GM20431 (cell line): Measurements from ENCODE around the gene IQCH.
"Not testable (repeated sequence)": the region's sequence is repeated elsewhere in the genome, so short reads cannot be mapped to it uniquely, and the experiment has no call there.

Source experiments
- in situ Hi-C: fragments of 300-500 bp; cut with MseI, MboI; formaldehyde crosslinking; loops from one replicate; pipeline ENCODE4 v1.15.0; 2020; ENCODE audit warnings: low sequenced_read_pairs; ENCODE audit not compliant: unreplicated experiment

Gene IQCH

DNA sequence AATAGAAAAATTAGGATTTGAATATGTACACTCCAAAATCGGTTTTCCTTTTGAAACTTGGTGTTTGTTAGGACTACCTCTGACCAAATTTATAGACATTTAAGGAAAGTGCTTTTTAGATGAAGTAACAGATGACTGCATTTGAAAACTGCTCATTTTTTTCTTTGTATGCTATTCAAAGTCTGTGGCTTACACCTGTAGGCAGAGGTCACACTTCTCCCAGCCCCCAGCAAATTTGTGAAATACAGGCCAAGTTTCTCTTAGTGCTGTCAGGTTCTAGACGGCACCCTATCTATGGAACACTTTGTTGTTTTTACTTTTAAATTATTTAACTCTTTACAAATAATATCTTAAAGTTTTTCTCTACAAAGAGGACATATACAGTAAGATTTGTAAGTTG is 165.6 kb downstream of the IQCH start:
- in situ Hi-C loops: no loop called here

DNA sequence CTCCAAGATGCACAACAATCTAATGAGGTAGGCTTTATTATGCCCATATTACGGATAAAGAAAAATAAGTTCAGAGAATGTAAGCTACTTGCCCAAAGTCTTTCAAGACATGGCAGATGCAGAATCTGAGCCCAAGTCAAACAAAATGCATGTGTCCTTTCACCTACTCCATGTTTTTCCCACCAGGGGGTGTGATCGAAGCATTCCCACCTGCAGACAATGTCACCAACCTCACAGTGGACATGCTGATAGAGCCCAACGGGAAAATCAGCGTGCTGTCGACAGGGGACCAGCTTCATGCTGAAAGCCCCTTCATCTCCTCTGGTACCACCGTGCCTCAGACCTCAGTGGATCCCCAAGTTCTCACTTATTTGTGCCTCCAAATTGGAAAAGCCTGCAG is 166.5 kb downstream of the IQCH start:
- in situ Hi-C loops: no loop called here

DNA sequence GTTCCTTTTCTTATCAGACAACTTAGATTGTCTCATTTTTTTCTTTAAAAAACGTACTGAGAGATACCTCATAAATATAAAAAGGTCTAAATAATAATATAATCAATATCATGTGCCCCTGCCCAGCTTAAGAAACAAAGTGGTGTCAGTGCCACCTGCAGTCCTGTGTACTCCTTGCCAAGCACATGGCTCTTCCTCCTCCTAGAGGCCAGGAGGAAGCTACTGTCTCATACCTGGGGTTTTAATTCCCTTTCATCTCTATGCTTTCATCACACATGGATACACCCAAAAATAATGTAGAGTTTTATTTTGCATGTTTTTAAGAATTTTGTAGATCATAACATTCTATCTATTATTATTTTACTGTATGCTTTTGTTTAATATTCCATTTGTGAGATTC is 167.7 kb downstream of the IQCH start:
- in situ Hi-C loops: no loop called here

DNA sequence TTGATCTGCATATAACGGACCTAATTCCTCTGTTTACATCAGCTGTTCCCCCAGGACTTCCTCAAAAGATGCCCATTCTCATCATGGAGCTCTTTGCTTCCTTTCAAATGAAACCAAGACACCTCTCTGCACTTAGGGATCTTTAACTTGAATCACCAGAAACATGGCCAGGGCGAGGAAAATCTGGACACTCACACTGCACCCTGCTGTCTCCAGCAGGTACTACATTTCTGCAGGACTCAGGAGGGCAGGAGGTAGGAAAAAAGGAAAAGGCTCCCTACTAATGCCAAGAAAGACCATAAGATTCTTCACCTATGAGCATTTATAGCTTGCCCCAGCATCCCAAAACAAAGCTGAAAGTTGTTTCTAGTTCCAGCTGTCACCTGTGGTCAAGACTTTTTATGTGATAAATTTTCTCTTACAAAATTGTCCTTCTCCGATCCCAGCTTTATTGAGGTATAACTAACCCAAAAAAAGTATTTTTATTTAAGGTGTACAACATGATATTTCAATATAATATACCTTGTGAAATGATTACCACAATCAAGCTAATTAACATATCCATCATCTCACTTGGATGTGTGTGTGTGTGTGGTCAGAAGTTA is 179.0 kb downstream of the IQCH start:
- in situ Hi-C loops: loop anchor here (25.0 kb wide), 1 partner anchor 496 kb away; no protein-coding TSS in a partner anchor

DNA sequence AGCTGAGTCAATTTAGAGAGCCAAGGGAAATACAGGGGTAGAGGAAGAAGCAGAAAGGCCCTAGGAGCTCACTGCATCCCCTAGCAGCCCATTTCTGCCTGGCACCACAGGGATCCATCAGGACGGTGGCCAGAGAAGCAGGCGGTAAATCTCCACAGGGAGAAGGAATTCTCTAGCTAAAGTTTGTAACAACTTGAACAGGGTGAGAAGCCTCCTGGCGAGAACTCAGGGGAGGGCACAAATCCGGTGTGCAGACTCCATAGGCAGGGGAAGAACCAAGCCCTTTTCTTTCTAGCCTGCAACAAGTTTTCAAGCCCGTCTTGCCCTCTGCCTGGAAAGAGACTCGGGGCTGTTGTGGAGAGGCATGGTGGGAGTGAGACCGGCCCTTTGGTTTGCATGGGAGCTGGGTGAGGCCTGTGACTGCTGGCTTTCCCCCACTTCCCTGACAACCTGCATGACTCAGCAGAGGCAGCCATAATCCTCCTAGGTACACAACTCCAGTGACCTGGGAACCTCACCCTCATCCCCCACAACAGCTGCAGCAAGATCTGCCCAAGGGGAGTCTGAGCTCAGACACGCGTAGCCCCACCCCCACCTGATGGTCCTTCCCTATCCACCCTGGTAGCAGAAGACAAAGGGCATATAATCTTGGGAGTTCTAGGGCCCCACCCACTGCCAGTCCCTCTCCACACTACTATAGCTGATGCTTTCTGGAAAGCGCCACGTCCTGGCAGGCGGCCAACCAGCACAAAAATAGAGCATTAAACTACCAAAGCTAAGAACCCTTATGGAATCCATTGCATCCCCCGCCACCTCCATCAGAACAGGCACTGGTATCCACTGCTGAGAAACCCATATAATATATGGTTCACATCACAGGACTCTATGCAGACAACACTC is 182.0 kb downstream of the IQCH start:
- in situ Hi-C loops: loop anchor here (25.0 kb wide), 1 partner anchor 499 kb away; no protein-coding TSS in a partner anchor

DNA sequence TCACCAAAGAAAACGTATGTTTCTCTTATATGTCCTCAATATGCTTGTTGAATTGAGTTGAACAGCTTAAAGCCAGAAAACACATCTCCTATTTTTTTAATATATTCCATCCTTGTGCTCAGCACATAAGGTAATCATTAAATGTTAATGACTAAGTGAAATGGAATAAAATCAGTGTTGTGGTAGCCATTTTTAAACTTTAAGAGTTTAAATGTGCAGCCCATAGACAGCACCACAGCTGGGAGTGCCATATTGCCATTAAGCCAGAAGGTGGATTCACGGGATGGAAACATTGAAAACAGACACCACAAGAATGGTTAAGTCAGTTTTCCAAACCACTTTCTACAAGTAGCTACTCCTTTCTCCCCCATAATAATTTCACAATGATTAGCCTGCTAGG is 189.5 kb downstream of the IQCH start:
- in situ Hi-C loops: loop anchor here (25.0 kb wide), 1 partner anchor 507 kb away; no protein-coding TSS in a partner anchor

DNA sequence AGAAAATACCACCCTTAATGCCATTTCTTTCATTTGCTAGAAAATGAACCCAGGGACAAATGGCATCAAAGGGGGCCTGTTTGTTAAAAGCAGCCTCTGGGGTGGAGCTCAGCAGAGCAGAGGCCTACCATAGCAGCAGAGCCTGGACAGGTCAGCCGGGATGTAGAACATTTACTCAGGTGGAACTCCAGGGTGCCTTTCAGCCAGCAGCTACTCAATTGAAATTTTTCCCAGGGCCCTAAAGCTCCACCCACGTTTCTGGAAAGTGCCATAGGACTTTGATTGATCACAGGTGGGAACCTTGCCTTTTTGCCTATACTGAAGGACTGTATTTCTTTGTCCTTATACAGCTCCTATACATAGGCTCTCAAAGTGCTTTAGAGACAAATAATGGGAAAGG is 191.9 kb downstream of the IQCH start:
- in situ Hi-C loops: loop anchor here (25.0 kb wide), 1 partner anchor 509 kb away; no protein-coding TSS in a partner anchor

DNA sequence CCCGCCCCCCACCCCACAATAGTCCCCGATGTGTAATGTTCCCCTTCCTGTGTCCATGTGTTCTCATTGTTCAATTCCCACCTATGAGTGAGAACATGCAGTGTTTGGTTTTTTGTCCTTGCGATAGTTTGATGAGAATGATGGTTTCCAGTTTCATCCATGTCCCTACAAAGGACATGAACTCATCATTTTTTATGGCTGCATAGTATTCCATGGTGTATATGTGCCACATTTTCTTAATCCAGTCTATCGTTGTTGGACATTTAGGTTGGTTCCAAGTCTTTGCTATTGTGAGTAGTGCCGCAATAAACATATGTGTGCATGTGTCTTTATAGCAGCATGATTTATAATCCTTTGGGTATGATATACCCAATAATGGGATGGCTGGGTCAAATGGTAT is 193.8 kb downstream of the IQCH start:
- in situ Hi-C loops: loop anchor here (25.0 kb wide), 1 partner anchor 511 kb away; no protein-coding TSS in a partner anchor

DNA sequence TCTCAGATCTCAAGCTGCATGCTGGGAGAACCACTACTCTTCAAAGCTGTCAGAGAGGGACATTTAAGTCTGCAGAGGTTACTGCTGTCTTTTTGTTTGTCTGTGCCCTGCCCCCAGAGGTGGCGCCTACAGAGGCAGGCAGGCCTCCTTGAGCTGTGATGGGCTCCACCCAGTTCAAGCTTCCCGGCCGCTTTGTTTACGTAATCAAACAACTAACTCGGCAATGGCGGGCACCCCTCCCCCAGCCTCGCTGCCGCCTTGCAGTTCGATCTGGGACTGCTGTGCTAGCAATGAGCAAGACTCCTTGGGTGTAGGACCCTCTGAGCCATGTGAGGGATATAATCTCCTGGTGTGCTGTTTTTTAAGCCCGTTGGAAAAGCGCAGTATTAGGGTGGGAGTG is 199.1 kb downstream of the IQCH start:
- in situ Hi-C loops: not testable (repeated sequence)

DNA sequence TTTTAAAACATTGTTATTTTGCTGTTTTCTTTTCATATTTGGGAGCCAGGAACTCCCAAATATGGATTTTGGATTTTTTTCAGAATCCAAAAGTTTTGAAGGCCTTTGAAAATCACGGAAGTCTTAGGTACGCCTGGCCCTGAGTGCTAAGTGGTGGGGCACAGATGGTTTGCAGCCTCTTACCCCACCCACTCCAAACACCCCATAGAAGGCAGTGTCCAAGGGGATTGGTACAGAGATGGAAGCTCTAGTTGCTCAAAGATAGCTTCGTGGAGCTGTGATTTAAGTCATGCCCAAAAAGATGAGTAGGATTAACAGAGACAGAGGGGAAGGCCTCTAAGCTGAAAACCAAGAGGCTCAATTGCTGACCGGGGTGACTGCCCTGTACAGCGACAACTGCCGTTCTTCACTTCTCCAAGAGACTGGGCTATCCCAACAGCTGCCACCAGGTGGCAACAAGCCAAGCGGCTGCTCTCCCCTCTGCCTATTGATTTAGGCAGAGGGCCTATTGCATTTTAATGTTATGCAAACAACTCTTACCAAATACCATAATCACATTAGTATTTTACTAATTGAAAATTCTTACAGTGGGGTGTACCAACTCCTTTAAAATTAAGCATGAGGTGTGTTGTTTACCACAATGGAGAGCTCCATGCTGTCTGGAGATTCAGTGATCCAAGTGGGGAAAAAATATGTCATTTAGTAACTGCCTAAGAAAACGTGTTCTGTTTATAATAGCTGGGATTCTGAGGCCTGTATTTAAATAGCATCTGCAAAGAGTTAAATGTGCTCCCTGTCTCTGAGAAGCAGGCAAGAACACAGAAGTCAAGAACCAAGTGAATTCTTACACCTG is 202.3 kb downstream of the IQCH start:
- in situ Hi-C loops: no loop called here

DNA sequence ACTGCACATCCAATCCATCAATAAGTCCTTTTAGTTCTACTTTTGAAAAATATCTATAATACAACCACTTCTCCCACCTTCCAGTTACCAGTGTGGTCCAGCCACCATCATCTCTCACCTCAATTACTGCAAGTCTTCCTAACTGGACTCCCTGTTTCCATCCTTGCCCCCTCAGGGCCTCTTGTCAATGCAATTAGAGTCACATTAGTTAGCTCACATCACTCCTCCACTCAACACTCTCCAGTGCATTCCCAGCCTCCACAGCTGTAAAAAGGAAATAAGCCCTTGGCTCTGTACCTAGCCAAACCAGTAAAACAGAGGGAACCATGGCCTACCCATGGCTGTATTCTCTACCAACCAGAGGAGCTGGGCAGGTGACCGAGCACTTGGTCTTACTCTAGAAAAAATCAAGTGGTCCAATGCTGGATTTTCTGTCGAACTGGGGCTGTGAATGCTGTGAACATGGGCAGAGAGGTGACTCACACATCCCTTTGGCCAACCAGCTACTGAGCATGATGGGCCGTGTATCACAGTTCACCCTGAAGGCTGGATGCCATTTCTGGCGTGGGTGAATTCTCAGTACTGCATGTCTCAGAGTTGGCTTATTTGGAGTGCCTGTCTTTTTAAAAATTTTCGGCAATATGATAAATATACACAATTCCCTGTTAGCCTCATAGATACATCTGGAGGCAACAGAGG is 203.9 kb downstream of the IQCH start:
- in situ Hi-C loops: no loop called here

DNA sequence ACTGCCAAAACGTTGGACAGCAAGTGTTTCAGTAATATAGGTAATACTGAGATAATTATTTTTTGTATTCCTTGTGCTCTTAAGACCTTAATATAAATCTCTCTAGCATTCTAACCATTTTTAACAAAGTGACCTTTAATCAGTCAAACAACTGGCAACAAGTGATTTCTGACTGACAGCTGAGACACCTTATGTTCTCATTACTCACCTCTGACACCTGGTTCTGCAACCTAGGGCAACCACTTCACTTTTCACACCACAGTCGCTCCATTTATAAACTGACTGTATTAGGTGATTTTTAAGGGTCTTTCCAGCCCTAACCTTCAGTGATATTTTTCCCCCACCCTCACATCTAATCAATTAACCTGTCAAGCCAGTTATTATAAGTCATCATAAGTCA is 205.9 kb downstream of the IQCH start:
- in situ Hi-C loops: loop anchor here (10.0 kb wide), 1 partner anchor 374 kb away; no protein-coding TSS in a partner anchor

DNA sequence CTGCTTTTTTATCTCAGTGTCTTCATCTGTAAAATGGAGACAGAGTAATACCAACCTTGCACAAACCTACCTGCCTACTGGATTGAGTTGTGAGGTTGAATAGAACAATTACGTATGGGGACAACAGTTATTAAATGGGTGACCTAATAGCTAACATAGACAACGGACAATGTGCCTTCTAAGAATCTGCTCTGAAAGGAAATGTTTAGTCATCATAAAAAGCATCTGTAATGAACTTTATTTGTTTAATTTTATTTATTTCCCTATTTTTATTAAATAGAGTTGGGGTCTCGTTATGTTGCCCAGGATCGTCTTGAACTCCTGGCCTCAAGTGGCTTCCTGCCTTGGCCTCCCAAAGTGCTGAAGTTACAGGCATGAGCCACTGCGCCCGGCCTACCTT is 207.1 kb downstream of the IQCH start:
- in situ Hi-C loops: loop anchor here (10.0 kb wide), 1 partner anchor 373 kb away; no protein-coding TSS in a partner anchor

DNA sequence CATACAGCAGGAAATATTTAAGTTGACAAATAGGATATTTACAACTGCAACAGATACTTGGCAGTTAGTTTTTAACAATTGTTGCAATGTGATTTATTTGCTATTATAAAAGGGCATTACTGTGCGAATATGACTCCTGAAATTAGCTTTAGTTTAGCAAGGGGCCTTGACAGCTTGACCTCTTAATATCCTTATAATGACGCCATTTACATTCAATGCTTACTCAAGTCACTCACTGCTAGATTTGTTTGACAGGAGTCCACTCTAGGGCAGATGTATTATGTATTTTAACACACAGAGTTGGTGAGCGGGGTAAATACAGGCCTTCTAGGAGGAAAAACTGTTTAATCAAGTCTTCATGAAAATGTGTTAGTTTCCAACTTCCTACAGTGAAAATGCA is 208.3 kb downstream of the IQCH start:
- in situ Hi-C loops: loop anchor here (10.0 kb wide), 1 partner anchor 372 kb away; no protein-coding TSS in a partner anchor

DNA sequence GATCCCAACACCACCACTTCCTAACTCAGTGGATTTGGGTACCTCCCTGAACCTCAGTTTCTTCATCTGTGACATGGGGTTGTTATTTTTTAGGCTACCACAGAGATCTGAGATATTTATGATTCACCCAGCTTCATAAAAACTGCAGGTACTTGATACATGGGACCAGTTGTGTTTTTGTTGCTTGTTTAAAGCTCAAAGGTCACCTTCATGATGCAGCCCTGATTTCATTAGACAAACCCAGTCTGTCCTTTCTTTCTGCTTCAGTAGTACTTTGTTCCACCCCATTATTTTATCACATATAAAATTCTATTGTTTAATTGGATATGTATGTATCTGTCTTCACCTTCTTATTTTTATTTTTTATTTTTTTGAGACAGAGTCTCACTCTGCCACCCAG is 208.9 kb downstream of the IQCH start:
- in situ Hi-C loops: loop anchor here (10.0 kb wide), 1 partner anchor 371 kb away; no protein-coding TSS in a partner anchor

DNA sequence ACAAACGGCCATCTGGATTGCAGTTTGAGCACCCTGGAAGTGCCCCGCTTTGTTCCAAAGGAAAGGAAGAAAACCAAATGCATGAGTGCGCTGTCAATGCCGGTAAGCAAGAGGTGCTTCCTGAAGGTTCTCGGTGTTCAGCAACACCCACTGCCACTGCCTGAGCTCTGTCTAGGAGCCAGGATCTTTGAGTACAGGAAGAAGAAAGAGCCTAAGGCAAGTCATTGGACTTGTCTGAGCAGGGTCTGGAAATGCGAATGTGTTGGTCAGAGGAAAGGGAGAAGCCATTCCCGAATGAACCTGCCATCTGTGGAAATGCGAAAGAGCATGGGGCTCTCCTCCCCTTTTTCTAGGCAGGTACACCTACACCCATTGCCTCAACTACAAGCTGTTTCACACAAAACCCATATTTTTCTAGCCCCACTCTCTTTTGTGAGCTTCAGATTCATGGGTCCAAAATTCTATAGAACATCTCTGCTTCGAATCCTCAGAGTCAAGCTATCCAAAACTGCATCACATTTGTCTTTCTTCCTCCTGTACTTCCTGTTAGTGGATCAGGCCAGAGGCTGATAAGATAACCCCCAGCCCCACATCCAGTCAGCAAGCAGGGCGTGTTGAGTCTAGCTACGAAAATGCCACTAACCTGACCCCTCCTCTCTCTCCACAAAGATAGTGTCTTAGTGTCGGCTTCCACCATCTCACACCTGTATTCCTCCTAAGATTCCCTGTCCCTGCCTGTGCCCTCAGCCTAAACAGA is 210.8 kb downstream of the IQCH start:
- in situ Hi-C loops: loop anchor here (10.0 kb wide), 1 partner anchor 369 kb away; no protein-coding TSS in a partner anchor

DNA sequence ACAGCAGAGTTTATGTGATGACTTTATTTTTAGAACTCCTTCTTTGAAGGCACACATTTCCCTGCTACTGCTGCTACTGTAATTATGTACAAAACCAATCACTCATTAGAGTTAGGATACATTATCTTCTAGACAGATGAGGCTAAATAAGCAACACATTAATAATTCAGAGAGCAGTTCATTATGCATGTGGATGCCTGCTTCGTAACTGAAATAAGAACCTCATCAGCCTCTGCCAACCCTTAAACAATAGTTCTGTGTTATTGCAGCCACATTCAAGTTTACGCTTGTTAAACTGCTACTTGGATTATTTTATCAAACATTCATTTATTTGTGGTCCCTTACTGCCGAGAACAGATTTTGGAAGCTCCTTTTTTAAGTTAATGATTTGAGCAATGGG is 213.8 kb downstream of the IQCH start:
- in situ Hi-C loops: loop anchor here (10.0 kb wide), 1 partner anchor 366 kb away; no protein-coding TSS in a partner anchor

DNA sequence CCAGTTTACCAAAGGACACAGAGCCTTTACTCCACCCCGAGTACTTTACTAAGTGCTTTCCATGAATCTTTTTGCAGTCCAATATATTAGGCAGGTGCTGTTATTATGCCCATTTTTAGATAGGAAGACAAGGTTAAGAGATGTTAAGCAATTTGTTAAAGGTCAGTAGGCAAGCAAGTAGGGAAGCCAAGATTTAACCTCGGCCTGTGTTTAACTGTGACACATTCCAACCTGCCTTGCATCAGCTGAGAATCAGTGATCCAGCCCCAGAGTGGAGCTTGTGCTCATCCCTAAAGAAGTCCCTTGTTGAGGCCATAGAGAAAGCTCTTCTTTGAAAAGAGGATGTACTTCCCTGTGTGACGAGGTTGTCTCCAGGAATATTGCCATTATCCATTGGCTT is 215.1 kb downstream of the IQCH start:
- in situ Hi-C loops: loop anchor here (10.0 kb wide), 1 partner anchor 365 kb away; no protein-coding TSS in a partner anchor

DNA sequence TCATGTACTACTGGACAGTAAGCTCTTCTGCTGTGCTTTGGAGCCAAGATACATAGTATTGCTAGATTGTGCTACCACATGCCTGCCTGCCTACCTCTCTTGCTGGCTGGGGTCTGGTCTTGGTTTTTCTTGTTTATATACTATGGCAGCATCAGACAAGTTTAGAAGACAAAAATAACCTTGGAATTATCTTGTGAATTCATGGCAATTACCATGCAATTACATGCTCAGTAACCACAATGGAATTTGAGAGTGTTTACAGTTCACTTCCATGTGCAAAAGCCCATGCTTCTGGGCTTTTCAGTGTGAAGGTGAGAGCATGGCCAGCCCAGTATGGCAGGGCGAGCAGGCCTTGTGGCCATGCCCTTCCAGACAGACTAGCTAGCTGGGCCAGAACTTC is 218.4 kb downstream of the IQCH start:
- in situ Hi-C loops: no loop called here
